Erythroblast (primary cell): Measurements from ENCODE around the gene TVP23A.

Experiments used
- GATA1 ChIP-seq: IDR thresholded peaks from 2 replicates; pipeline ENCODE4 v1.6.1; 2011; ENCODE audit warnings: low read depth, mild to moderate bottlenecking, control low read depth, low read length, moderate library complexity
- POLR2A ChIP-seq: IDR thresholded peaks from 2 replicates; pipeline ENCODE4 v1.6.1; 2011; ENCODE audit warnings: mild to moderate bottlenecking, low read length

DNA sequence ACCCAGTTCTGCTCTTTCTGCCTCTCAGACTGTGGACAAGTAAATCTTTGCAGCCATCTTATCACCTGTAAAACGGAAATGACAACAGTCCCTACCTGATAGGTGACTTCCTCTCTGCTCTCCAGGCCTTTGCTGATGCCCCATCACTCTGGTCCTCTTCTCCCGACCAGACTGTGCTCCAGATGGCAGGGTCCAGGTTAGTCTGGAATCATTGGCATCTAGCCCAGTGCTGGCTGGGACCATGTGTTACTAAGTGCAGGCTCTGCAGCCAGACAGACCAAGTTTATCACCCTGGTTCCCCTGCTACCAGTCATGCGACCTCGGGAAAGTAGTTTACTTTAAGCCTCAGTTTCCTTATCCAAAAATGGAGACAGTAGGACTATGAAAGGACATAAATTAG, 76.8 kb downstream of the TVP23A start:
- TF ChIP-seq POLR2A (no peak), GATA1 (no peak)
